ENCODE measurements around the gene CABP4. TPM values are rescaled to one million over a fixed set of nuclear protein-coding genes. Genes with fewer than 3 reads are reported as not detected.
A peak's percentile ranks its signal among the peaks of the same experiment; 100 is the strongest.
"Not testable (repeated sequence)": the region's sequence is repeated elsewhere in the genome, so short reads cannot be mapped to it uniquely, and the experiment has no call there.

The CABP4 gene
- total RNA-seq, 6 donors from 2014 or later, result 1.5 to 4.7 (median 2.3) TPM

GRCh38 chr11:67472882-67473281 lies 17.7 kb downstream of the CABP4 start:
- WGBS, 2 donors, result 78 to 83% methylated on average over 7 of the region's 7 CpGs

GRCh38 chr11:67476692-67477091 lies 21.5 kb downstream of the CABP4 start:
- H3K27ac ChIP-seq; H3K9me3 ChIP-seq; H3K4me3 ChIP-seq; DNase-seq; H3K27me3 ChIP-seq; H3K4me1 ChIP-seq; H3K36me3 ChIP-seq; ATAC-seq (ENCODE audit: low FRiP score in 2 of 2): not testable (repeated sequence)
- 84 to 88% methylated on average over 10 of the region's 10 CpGs for WGBS, 2 donors

More at GRCh38 chr11:67472882-67473281, 17.7 kb downstream of the CABP4 start:
- ATAC-seq (ENCODE audit: low FRiP score in 2 of 2) (no peak), DNase-seq (no peak)
- H3K27ac ChIP-seq, result no peak overlapping the region
- no peaks in the 10 kb centered on the region for H3K27me3 ChIP-seq
- no peak overlapping the region for H3K4me3 ChIP-seq
- H3K4me1 ChIP-seq, result peaks cover 11 to 16% (median 13%) of the 10 kb centered on the region in 4 donors
- TF ChIP-seq POLR2A (IDR thresholded peaks at IDR 0.05) (no peak), POLR2AphosphoS5 (IDR thresholded peaks at IDR 0.05) (no peak), EP300 (IDR thresholded peaks at IDR 0.05) (no peak), CTCF (IDR thresholded peaks at IDR 0.05) (no peak)
- H3K36me3 ChIP-seq, result no peaks in the 10 kb centered on the region
- H3K9me3 ChIP-seq, result no peaks in the 10 kb centered on the region

GRCh38 chr11:67477344-67478050 lies 22.3 kb downstream of the CABP4 start:
- H3K36me3 ChIP-seq; ATAC-seq (ENCODE audit: low FRiP score in 2 of 2); H3K9me3 ChIP-seq; H3K4me3 ChIP-seq; H3K27me3 ChIP-seq; DNase-seq; H3K27ac ChIP-seq; H3K4me1 ChIP-seq: not testable (repeated sequence)
- 70 to 81% methylated on average over 15 of the region's 16 CpGs for WGBS, 2 donors

- Histone ChIP-seq H3K27ac (peak overlapping the region; percentile 81 to 95 (median 92)), H3K4me3 (peak overlapping the region; percentile 0 to 63 (median 50)), H3K36me3 (peaks cover 0 to 8% (median 2%) of the 10 kb centered on the region in 4 donors), H3K27me3 (no peaks in the 10 kb centered on the region), H3K4me1 (peaks cover 31 to 43% (median 34%) of the 10 kb centered on the region in 4 donors), H3K9me3 (no peaks in the 10 kb centered on the region)
- TF ChIP-seq POLR2AphosphoS5 (IDR thresholded peaks at IDR 0.05) (no peak), EP300 (IDR thresholded peaks at IDR 0.05) (no peak), POLR2A (IDR thresholded peaks at IDR 0.05) (no peak), CTCF (IDR thresholded peaks at IDR 0.05) (no peak)
- no peak for DNase-seq
- WGBS, 2 donors, result 38 to 46% methylated on average over 19 of the region's 19 CpGs
- ATAC-seq (ENCODE audit: low FRiP score in 2 of 2), result peak; percentile 2 to 54
Observed at GRCh38 chr11:67482275-67482826, 27.2 kb downstream of the CABP4 start.

GRCh38 chr11:67482827-67483798 lies 28.0 kb downstream of the CABP4 start, which contains the start of gene AIP:
TSS of gene AIP (plus strand) at chr11:67483026. CDS start at chr11:67483159, 133 bp downstream.
- TF ChIP-seq POLR2AphosphoS5 (IDR thresholded peaks at IDR 0.05) (peak; percentile 82 to 89), POLR2A (IDR thresholded peaks at IDR 0.05) (peak in 3 of 4 donors; percentile 26 to 80 (median 42)), CTCF (IDR thresholded peaks at IDR 0.05) (peak in 5 of 6 experiments; percentile 22 to 72 (median 65)), EP300 (IDR thresholded peaks at IDR 0.05) (no peak)
- ATAC-seq (ENCODE audit: low FRiP score in 2 of 2) (peak; percentile 98 to 99), DNase-seq (peak; percentile 96 to 97)
- H3K9me3 ChIP-seq, result no peaks in the 10 kb centered on the region
- no peaks in the 10 kb centered on the region for H3K27me3 ChIP-seq
- peaks cover 0 to 16% (median 10%) of the 10 kb centered on the region in 4 donors for H3K36me3 ChIP-seq
- H3K4me1 ChIP-seq, result peaks cover 29 to 43% (median 33%) of the 10 kb centered on the region in 4 donors
- peak within 1 kb of the TSS; percentile 28 to 63 (median 50) for H3K4me3 ChIP-seq
- 11 to 16% methylated on average over 38 to 60 of the region's 60 CpGs for WGBS, 2 donors
- peak within 1 kb of the TSS; percentile 81 to 95 (median 92) for H3K27ac ChIP-seq
